Panc1 (cell line): ENCODE results near the gene ADAMTS6. TPM values are rescaled to one million over a fixed set of nuclear protein-coding genes. Genes with fewer than 3 reads are reported as not detected.

ENCODE experiments used
- ATAC-seq: fragments of 200-7000 bp; cut with Tn5 transposase; 2 replicates; pipeline ENCODE4 v1.9.1; 2020; ENCODE audit warnings: mild to moderate bottlenecking, moderate library complexity
- BruUV-seq: library from RNA; stranded (reverse); fragments of 400-500 nt; replicated peaks from 2 replicates; lab custom pipeline; 2021; lab: Mats Ljungman, UMichigan
- CTCF ChIA-PET: fragments of 300-600 bp; sonication (Branson Sonifier 250); formaldehyde crosslinking; loops from one replicate; lab custom pipeline; 2022; ENCODE audit warnings: antibody characterized with exemption; lab: Charles Lee
- POLR2A ChIA-PET: fragments of 300-600 bp; sonication (Branson Sonifier 250); formaldehyde crosslinking; loops from one replicate; lab custom pipeline; 2022; ENCODE audit warnings: antibody characterized with exemption; lab: Charles Lee
- DNase-seq: peaks from one replicate; pipeline ENCODE4 v3.0.0-alpha.2; 2010; ENCODE audit warnings: low read depth, low spot score
- H3K27ac ChIP-seq: 2 replicates; pipeline ENCODE4 v1.5.1; 2011; ENCODE audit warnings: mild to moderate bottlenecking, low read length, inconsistent platforms
- H3K27me3 ChIP-seq: fragments of 200-500 bp; sonication (Bioruptor generic); 2 replicates; pipeline ENCODE4 v1.6.0; 2014; ENCODE audit warnings: low read length, inconsistent platforms; ENCODE audit not compliant: control insufficient read depth, insufficient read depth
- H3K36me3 ChIP-seq: fragments of 200-500 bp; sonication (Bioruptor generic); 2 replicates; pipeline ENCODE4 v1.5.1; 2014; ENCODE audit warnings: inconsistent platforms, mild to moderate bottlenecking, low read length, moderate library complexity; ENCODE audit not compliant: control insufficient read depth, insufficient read depth
- H3K4me1 ChIP-seq: 2 replicates; pipeline ENCODE4 v1.5.1; 2011; ENCODE audit warnings: inconsistent platforms, mild to moderate bottlenecking, low read length, moderate library complexity; ENCODE audit not compliant: control insufficient read depth, insufficient read depth
- H3K4me3 ChIP-seq, 2 experiments: 2 replicates each; pipeline ENCODE4 v1.5.1; 2011 to 2012; ENCODE audit warnings: low read depth in 2 of 2, low read length in 2 of 2, mild to moderate bottlenecking in 2 of 2, inconsistent platforms in 1 of 2, moderate library complexity in 1 of 2
- H3K9me3 ChIP-seq: fragments of 200-500 bp; sonication (Bioruptor generic); 2 replicates; pipeline ENCODE4 v1.5.1; 2014; ENCODE audit warnings: low read depth, mild to moderate bottlenecking, inconsistent platforms, low read length, moderate library complexity; ENCODE audit not compliant: control insufficient read depth, insufficient read depth
- POLR2AphosphoS5 ChIP-seq: IDR thresholded peaks from 2 replicates; pipeline ENCODE4 v1.6.1; 2012; ENCODE audit warnings: mild to moderate bottlenecking, low read depth, low read length, moderate library complexity
- SIN3A ChIP-seq: IDR thresholded peaks from 2 replicates; pipeline ENCODE4 v1.6.1; 2012; ENCODE audit warnings: low read depth, mild to moderate bottlenecking, low read length, moderate library complexity, borderline replicate concordance; ENCODE audit not compliant: insufficient read depth
- TCF7L2 ChIP-seq: IDR thresholded peaks from 2 replicates; pipeline ENCODE4 v1.6.1; 2011; ENCODE audit warnings: mild to moderate bottlenecking, low read depth, low read length, inconsistent platforms
- in situ Hi-C: cut with HindIII; loops from 2 replicates; pipeline ENCODE4 v1.10.0; 2016; ENCODE audit warnings: low sequenced_read_pairs, low pct_unique_long_range_greater_than_20kb
- intact Hi-C: fragments of 100-400 bp; cut with micrococcal nuclease; formaldehyde crosslinking; loops from one replicate; pipeline ENCODE4 v1.10.0; 2022; ENCODE audit not compliant: unreplicated experiment
- total RNA-seq: library from RNA; stranded (reverse); gene quantifications from one replicate; pipeline ENCODE4 v1.2.1, GENCODE V29; 2021; ENCODE audit not compliant: unreplicated experiment
- TF ChIP-seq, protein P1 (sequence below), 2 experiments: IDR thresholded peaks; 2 replicates each; pipeline ENCODE4 v1.6.1; 2011 to 2012; ENCODE audit warnings: low read depth in 2 of 2, control low read depth in 1 of 2, low read length in 1 of 2, mild to moderate bottlenecking in 1 of 2, moderate library complexity in 1 of 2; ENCODE audit not compliant: insufficient read depth in 1 of 2
- TF ChIP-seq, protein P2 (sequence below): fragments of 450-650 bp; IDR thresholded peaks from 2 replicates; pipeline ENCODE4 v1.5.1; 2017; ENCODE audit warnings: mild to moderate bottlenecking

The ADAMTS6 gene
- total RNA-seq, 1 experiment from 2014 or later, result 0.64 TPM

DNA sequence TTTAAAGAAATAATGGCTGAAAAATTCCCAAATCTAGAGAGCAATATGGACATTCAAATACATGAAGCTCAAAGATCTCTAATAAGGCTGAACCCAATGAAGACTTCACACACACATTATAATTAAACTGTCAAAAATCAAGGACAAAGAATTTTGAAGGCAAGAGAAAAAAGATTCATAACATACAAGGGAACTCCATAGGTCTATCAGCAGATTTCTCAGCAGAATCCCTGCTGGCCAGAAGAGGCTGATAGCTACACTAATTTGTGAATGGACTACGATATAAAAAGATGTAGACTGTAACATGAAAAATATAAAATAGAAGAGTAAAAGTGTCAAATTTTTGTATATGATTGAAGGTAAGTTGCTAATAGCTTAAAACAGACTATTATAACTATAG, 251.9 kb downstream of the ADAMTS6 start:
- no peak overlapping the region for H3K27ac ChIP-seq
- BruUV-seq, result no TSS peak
- ChIA-PET CTCF (no interaction called here), POLR2A (no interaction called here)
- H3K9me3 ChIP-seq, result 0 out of 2 replicates have a peak, but pooled peaks cover 4% of the 10 kb centered on the region
- in situ Hi-C loops (no loop called here), intact Hi-C loops (no loop called here)
- DNase-seq, result no peak
- H3K4me1 ChIP-seq, result no peaks in the 10 kb centered on the region
- no peaks in the 10 kb centered on the region for H3K36me3 ChIP-seq
- H3K4me3 ChIP-seq, result no peak overlapping the region
- ATAC-seq, result no peak
- H3K27me3 ChIP-seq, result no peaks in the 10 kb centered on the region
- TF ChIP-seq, protein P1, sequence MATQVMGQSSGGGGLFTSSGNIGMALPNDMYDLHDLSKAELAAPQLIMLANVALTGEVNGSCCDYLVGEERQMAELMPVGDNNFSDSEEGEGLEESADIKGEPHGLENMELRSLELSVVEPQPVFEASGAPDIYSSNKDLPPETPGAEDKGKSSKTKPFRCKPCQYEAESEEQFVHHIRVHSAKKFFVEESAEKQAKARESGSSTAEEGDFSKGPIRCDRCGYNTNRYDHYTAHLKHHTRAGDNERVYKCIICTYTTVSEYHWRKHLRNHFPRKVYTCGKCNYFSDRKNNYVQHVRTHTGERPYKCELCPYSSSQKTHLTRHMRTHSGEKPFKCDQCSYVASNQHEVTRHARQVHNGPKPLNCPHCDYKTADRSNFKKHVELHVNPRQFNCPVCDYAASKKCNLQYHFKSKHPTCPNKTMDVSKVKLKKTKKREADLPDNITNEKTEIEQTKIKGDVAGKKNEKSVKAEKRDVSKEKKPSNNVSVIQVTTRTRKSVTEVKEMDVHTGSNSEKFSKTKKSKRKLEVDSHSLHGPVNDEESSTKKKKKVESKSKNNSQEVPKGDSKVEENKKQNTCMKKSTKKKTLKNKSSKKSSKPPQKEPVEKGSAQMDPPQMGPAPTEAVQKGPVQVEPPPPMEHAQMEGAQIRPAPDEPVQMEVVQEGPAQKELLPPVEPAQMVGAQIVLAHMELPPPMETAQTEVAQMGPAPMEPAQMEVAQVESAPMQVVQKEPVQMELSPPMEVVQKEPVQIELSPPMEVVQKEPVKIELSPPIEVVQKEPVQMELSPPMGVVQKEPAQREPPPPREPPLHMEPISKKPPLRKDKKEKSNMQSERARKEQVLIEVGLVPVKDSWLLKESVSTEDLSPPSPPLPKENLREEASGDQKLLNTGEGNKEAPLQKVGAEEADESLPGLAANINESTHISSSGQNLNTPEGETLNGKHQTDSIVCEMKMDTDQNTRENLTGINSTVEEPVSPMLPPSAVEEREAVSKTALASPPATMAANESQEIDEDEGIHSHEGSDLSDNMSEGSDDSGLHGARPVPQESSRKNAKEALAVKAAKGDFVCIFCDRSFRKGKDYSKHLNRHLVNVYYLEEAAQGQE (IDR thresholded peaks at IDR 0.05; ENCODE audit: insufficient read depth in 1 of 2, low read depth in 2 of 2, low read length in 1 of 2), result no peak
- TF ChIP-seq POLR2AphosphoS5, result no peak

DNA sequence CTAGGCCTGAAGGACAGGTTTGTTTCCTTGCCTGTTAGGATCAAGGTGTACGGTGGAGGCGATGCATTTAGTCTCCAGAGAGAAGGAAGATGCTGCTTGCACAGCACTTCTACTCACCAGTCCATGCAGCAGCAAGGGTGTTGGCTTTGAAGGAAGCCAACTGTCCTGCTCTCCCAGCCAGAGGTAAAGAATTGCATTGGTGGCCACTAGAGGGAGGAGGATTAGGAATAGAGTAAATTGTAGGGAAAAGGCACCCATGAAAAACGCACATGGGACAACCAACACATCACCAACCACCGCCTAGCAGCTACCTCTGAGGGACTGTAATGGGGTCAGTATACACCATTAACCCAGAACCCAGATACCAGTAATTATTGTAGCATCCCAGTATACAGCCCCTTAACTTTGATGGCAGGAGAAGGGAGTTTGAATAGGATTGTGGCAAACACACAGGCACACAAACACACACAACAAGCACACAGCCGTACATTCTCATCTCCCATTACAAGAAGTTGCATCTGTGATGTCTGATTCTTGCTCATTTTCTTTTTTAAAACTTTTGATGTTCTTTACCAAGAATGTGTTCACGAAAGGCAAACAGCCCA, 267.7 kb downstream of the ADAMTS6 start:
- in situ Hi-C loops, result no loop called here

DNA sequence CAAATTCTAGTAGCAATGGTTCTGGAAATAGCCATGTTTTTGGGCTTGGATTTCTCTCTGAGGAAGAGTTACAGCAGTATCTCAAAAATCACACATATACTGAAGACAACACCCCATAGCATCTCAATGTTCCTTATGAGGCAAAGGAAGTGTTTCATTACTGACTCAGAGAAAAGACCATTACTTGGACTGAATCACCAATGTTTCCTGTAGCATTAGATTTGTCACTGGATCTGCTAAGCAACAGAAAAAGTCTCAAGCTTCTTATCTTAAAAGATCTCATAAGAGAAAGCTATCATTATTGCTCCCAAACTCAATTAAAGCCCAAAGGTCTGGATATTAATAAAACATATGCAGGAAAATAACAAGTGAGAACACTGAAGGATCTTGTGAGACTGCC, 272.4 kb downstream of the ADAMTS6 start:
- Histone ChIP-seq H3K36me3 (no peaks in the 10 kb centered on the region), H3K4me3 (no peak overlapping the region), H3K4me1 (no peaks in the 10 kb centered on the region), H3K9me3 (no peaks in the 10 kb centered on the region), H3K27me3 (no peaks in the 10 kb centered on the region), H3K27ac (no peak overlapping the region)
- POLR2A ChIA-PET, result no interaction called here
- DNase-seq (peak; percentile 51), ATAC-seq (no peak)
- in situ Hi-C loops, result no loop called here
- no peak for TF ChIP-seq TCF7L2
- no peak for TF ChIP-seq POLR2AphosphoS5
- TF ChIP-seq, protein P1 (IDR thresholded peaks at IDR 0.05; ENCODE audit: insufficient read depth in 1 of 2, low read depth in 2 of 2, low read length in 1 of 2), result no peak
- TF ChIP-seq, protein P2, sequence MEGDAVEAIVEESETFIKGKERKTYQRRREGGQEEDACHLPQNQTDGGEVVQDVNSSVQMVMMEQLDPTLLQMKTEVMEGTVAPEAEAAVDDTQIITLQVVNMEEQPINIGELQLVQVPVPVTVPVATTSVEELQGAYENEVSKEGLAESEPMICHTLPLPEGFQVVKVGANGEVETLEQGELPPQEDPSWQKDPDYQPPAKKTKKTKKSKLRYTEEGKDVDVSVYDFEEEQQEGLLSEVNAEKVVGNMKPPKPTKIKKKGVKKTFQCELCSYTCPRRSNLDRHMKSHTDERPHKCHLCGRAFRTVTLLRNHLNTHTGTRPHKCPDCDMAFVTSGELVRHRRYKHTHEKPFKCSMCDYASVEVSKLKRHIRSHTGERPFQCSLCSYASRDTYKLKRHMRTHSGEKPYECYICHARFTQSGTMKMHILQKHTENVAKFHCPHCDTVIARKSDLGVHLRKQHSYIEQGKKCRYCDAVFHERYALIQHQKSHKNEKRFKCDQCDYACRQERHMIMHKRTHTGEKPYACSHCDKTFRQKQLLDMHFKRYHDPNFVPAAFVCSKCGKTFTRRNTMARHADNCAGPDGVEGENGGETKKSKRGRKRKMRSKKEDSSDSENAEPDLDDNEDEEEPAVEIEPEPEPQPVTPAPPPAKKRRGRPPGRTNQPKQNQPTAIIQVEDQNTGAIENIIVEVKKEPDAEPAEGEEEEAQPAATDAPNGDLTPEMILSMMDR, result no peak
- TF ChIP-seq SIN3A, result no peak
- BruUV-seq, result no TSS peak
- intact Hi-C loops, result loop anchor here (10.0 kb wide), 1 partner anchor 245 kb away; no protein-coding TSS in a partner anchor
- CTCF ChIA-PET, result no interaction called here

More for the DNA sequence above, 267.7 kb downstream of the ADAMTS6 start:
- ATAC-seq (peak; percentile 79), DNase-seq (no peak)
- no peak for TF ChIP-seq TCF7L2
- TF ChIP-seq, protein P2, result peak; percentile 70
- H3K27me3 ChIP-seq, result no peaks in the 10 kb centered on the region
- no peak overlapping the region for H3K27ac ChIP-seq
- H3K9me3 ChIP-seq, result no peaks in the 10 kb centered on the region
- no TSS peak for BruUV-seq
- no peaks in the 10 kb centered on the region for H3K4me1 ChIP-seq
- CTCF ChIA-PET, result no interaction called here
- H3K4me3 ChIP-seq, result no peak overlapping the region
- POLR2A ChIA-PET, result no interaction called here
- no peaks in the 10 kb centered on the region for H3K36me3 ChIP-seq
- intact Hi-C loops, result no loop called here
